Thymus (tissue), 11 donors: ENCODE results near the gene SLC7A9. TPM values are rescaled to one million over a fixed set of nuclear protein-coding genes. Genes with fewer than 3 reads are reported as not detected.
"Not testable (repeated sequence)": the region's sequence is repeated elsewhere in the genome, so short reads cannot be mapped to it uniquely, and the experiment has no call there.

Experiments
- DNase-seq, 9 donors: peaks; one replicate each; pipeline ENCODE4 v3.0.0-alpha.2; 2013; ENCODE audit warnings: low spot score in 9 of 9, low read depth in 6 of 9, missing footprints in 1 of 9
- H3K27ac ChIP-seq, 2 donors: one replicate each; pipeline ENCODE4 v1.5.1; 2013; ENCODE audit warnings: control low read depth in 1 of 2, low read depth in 1 of 2, low read length in 1 of 2, mild to moderate bottlenecking in 1 of 2, moderate library complexity in 1 of 2
- H3K27me3 ChIP-seq, 2 donors: one replicate each; pipeline ENCODE4 v1.5.1; 2013; ENCODE audit warnings: low read length in 1 of 2; ENCODE audit not compliant: control insufficient read depth in 2 of 2, insufficient read depth in 1 of 2
- H3K36me3 ChIP-seq, 2 donors: one replicate each; pipeline ENCODE4 v1.5.1; 2013; ENCODE audit warnings: low read length in 1 of 2, mild to moderate bottlenecking in 1 of 2, moderate library complexity in 1 of 2; ENCODE audit not compliant: control insufficient read depth in 2 of 2, insufficient read depth in 2 of 2
- H3K4me1 ChIP-seq, 2 donors: one replicate each; pipeline ENCODE4 v1.5.1; 2013; ENCODE audit warnings: low read length in 2 of 2; ENCODE audit not compliant: control insufficient read depth in 2 of 2, insufficient read depth in 2 of 2
- H3K4me3 ChIP-seq, 2 donors: one replicate each; pipeline ENCODE4 v1.5.1; 2013; ENCODE audit warnings: low read length in 2 of 2, control low read depth in 1 of 2, mild to moderate bottlenecking in 1 of 2
- H3K9me3 ChIP-seq, 2 donors: one replicate each; pipeline ENCODE4 v1.5.1; 2013; ENCODE audit warnings: low read length in 1 of 2, mild to moderate bottlenecking in 1 of 2; ENCODE audit not compliant: control insufficient read depth in 2 of 2, insufficient read depth in 1 of 2
- WGBS: extraction: QIAGEN DNeasy Blood & Tissue Kit; methylation state at CpG from one replicate; pipeline ENCODE4 v1.1.7; 2013; 5-methylcytosine and 5-hydroxymethylcytosine counted together
- polyA plus RNA-seq: library from polyadenylated mRNA; stranded (reverse); fragments of 200-250 nt; gene quantifications from one replicate; pipeline ENCODE4 v1.2.3, GENCODE V29; 2013
- total RNA-seq: library from RNA; stranded (reverse); fragments of 120-200 nt; gene quantifications from one replicate; pipeline ENCODE4 v1.2.4, GENCODE V29; 2013
- donor health status: healthy.

SLC7A9 gene
- total and polyA plus RNA-seq, 2 donors: 0.24 to 0.98 TPM

- H3K27me3 ChIP-seq: no peaks in the 10 kb centered on the region
- H3K4me1 ChIP-seq: no peaks in the 10 kb centered on the region
- DNase-seq: no peak
- no peaks in the 10 kb centered on the region for H3K9me3 ChIP-seq
- H3K4me3 ChIP-seq: no peak overlapping the region
- no peaks in the 10 kb centered on the region for H3K36me3 ChIP-seq
- 93% methylated on average over 19 of the region's 19 CpGs for WGBS
- no peak overlapping the region for H3K27ac ChIP-seq
These were observed 7.4 kb downstream of the SLC7A9 start for GRCh38 chr19:32862173-32862572.

GRCh38 chr19:32861596-32861995, 8.0 kb downstream of the SLC7A9 start:
- WGBS: 96% methylated on average over 3 of the region's 3 CpGs
- Histone ChIP-seq H3K27me3 (no peaks in the 10 kb centered on the region), H3K4me3 (no peak overlapping the region), H3K27ac (no peak overlapping the region), H3K9me3 (no peaks in the 10 kb centered on the region), H3K4me1 (no peaks in the 10 kb centered on the region), H3K36me3 (no peaks in the 10 kb centered on the region)
- no peak for DNase-seq

DNA sequence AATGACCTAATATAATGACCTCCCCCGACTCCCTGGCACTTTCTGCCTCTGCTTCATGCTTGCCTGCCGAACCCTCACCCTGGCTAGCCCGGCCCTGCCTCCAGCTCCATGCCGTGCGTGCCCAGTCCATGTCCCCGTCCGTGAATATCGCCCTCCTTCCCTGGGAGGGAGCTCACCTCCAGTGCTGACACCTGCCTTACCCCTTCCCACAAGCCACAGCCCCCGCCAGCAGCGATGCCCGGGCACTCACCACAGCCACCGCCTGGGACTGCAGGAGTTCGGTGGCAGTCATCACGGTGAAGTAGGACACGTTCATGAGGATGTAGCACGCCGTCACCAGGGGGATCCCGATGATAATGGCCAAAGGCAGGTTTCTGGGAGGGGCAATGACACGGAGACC, 10.0 kb downstream of the SLC7A9 start:
- no peak for DNase-seq
- Histone ChIP-seq H3K36me3 (no peaks in the 10 kb centered on the region), H3K4me3 (no peak overlapping the region), H3K4me1 (no peaks in the 10 kb centered on the region), H3K27me3 (no peaks in the 10 kb centered on the region), H3K27ac (no peak overlapping the region), H3K9me3 (no peaks in the 10 kb centered on the region)
- WGBS: 96% methylated on average over 19 of the region's 19 CpGs

DNA sequence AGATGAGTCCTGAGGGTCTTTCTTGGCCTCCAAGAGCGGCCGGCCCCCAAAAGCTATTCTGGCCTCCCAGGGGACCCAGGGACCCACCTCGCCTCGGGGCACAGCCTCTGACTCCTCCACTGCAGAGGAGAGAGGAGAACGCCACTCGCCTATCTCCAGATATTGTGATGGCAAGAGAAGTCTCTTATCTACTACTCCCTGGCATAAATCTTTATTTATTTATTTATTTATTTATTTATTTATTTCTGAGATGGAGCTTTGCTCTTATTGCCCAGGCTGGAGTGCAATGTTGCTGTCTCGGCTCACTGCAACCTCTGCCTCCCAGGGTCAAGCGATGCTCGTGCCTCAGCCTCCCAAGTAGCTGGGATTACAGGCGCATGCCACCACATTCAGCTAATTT, 11.0 kb downstream of the SLC7A9 start:
- 98% methylated on average over 10 of the region's 10 CpGs for WGBS
- H3K27me3 ChIP-seq: no peaks in the 10 kb centered on the region
- no peak overlapping the region for H3K27ac ChIP-seq
- no peak for DNase-seq
- no peaks in the 10 kb centered on the region for H3K4me1 ChIP-seq
- H3K4me3 ChIP-seq: no peak overlapping the region
- H3K9me3 ChIP-seq: no peaks in the 10 kb centered on the region
- no peaks in the 10 kb centered on the region for H3K36me3 ChIP-seq

DNA sequence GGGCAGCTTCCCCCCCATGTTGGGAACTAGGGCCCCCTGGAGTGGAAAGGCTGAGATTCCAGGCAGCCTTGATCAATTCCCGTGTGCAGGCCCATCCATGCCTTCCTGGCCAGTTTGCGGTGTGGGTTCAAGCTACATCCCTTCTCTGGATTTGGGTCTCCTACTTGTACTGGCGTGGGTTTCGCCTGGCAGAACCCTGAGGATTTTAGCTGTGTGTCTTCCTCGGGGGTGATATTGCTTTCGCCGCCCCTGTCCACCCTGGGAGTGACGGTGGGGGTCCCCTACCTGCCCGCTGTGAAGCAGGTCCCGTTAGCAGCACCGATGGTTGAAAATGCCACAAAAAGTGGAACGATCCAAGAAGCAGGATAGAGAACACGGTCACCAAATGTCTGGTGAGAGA, 11.4 kb downstream of the SLC7A9 start:
- Histone ChIP-seq H3K27me3 (no peaks in the 10 kb centered on the region), H3K4me3 (no peak overlapping the region), H3K9me3 (no peaks in the 10 kb centered on the region), H3K27ac (no peak overlapping the region), H3K4me1 (no peaks in the 10 kb centered on the region), H3K36me3 (no peaks in the 10 kb centered on the region)
- 91% methylated on average over 13 of the region's 13 CpGs for WGBS
- DNase-seq: no peak

GRCh38 chr19:32857584-32857983, 12.0 kb downstream of the SLC7A9 start:
- H3K36me3 ChIP-seq: no peaks in the 10 kb centered on the region
- no peak overlapping the region for H3K4me3 ChIP-seq
- H3K27me3 ChIP-seq: no peaks in the 10 kb centered on the region
- H3K27ac ChIP-seq: no peak overlapping the region
- H3K9me3 ChIP-seq: no peaks in the 10 kb centered on the region
- 95% methylated on average over 5 of the region's 5 CpGs for WGBS
- DNase-seq: no peak
- H3K4me1 ChIP-seq: no peaks in the 10 kb centered on the region

DNA sequence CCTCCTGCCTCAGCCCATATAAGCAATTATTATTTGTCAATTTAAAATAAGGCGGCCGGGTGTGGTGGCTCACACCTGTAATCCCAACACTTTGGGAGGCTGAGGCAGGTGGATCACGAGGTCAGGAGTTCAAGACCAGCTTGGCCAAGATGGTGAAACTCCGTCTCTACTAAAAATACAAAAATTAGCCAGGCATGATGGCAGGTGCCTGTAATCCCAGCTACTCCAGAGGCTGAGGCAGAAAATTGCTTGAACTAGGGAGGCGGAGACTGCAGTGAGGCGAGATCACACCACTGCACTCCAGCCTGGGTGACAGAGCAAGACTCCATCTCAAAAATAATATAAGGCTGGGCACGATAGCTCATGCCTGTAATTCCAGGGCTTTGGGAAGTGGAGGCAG, 12.7 kb downstream of the SLC7A9 start:
- H3K4me1 ChIP-seq, H3K27ac ChIP-seq, H3K36me3 ChIP-seq, H3K9me3 ChIP-seq, H3K27me3 ChIP-seq, DNase-seq, H3K4me3 ChIP-seq: not testable (repeated sequence)
- 97% methylated on average over 7 of the region's 7 CpGs for WGBS

DNA sequence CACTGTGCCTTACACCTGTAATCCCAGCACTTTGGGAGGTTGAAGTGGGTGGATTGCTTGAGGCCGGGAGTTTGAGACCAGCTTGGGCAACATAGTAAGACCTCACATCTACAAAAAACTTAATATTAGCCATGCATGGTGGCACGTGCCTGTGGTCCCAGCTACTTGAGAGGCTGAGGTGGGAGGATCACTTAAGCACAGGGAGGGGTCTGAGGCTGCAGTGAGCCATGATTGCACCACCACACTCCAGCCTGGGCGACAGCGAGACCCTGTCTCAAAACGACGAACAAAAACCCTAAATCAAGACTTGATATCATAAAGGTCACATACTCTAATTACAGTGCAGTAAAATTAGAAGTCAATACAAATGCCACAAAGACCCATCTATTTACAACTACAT, 17.4 kb downstream of the SLC7A9 start:
- Histone ChIP-seq H3K4me3 (no peak overlapping the region), H3K36me3 (no peaks in the 10 kb centered on the region), H3K9me3 (no peaks in the 10 kb centered on the region), H3K27ac (no peak overlapping the region), H3K4me1 (no peaks in the 10 kb centered on the region), H3K27me3 (no peaks in the 10 kb centered on the region)
- 94% methylated on average over 6 of the region's 6 CpGs for WGBS
- no peak for DNase-seq

- H3K4me1 ChIP-seq, H3K4me3 ChIP-seq, H3K27me3 ChIP-seq, H3K27ac ChIP-seq, DNase-seq, H3K36me3 ChIP-seq, H3K9me3 ChIP-seq: not testable (repeated sequence)
- WGBS: no CpG with 5 or more reads among the region's 2 CpGs
These were observed 21.5 kb downstream of the SLC7A9 start for GRCh38 chr19:32848035-32848434.

DNA sequence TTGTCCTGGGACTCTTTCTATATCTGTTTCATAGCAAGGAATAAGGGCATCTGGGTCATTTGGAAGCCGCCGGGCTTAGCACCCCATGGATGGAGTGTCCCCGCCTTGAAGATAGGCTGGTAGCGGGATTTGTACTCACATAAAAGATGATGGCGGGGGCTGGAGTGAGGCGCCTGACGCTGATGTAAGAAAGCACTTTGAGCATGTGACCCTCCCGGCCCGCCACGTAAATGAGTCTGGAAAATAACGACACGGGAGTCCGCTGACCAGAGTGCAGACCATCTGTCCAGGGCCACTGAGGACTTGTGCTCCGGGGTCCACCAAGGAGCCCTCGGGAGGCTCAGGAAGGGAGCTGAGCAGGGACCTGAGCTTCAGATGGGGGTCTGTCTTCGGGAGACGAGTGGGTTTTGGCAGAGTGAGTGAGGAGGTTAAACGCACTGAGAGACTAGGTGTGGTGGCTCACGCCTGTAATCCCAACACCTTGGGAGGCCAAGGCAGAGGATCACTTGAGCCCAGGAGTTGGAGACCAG, 25.8 kb downstream of the SLC7A9 start:
- Histone ChIP-seq H3K4me1 (no peaks in the 10 kb centered on the region), H3K27ac (no peak overlapping the region), H3K4me3 (no peak overlapping the region), H3K9me3 (peaks cover 0 to 7% of the 10 kb centered on the region in 2 donors), H3K36me3 (no peaks in the 10 kb centered on the region), H3K27me3 (no peaks in the 10 kb centered on the region)
- 95% methylated on average over 19 of the region's 19 CpGs for WGBS
- no peak for DNase-seq
